Suprapubic skin (tissue), 4 donors: Measurements from ENCODE around the gene DKK3.

Source experiments
- CTCF ChIP-seq, 2 donors: fragments of 200-600 bp in 1 of 2; fragments of 450-650 bp in 1 of 2; sonication (generic) in 1 of 2; IDR thresholded peaks; one replicate each; pipeline ENCODE4 v1.5.1; 2016 to 2019; ENCODE audit warnings: antibody characterized with exemption in 2 of 2, mild to moderate bottlenecking in 1 of 2, moderate library complexity in 1 of 2
- EP300 ChIP-seq: sonication (generic); formaldehyde crosslinking; IDR thresholded peaks from one replicate; pipeline ENCODE4 v1.6.1; 2017; ENCODE audit warnings: antibody characterized with exemption
- POLR2AphosphoS5 ChIP-seq, 3 donors: sonication (generic); formaldehyde crosslinking; IDR thresholded peaks; one replicate each; pipeline ENCODE4 v1.6.1; 2017; ENCODE audit warnings: antibody characterized with exemption in 3 of 3

- TF ChIP-seq CTCF (IDR thresholded peaks at IDR 0.05) (no peak), POLR2AphosphoS5 (IDR thresholded peaks at IDR 0.05) (no peak), EP300 (no peak)
Observed at GRCh38 chr11:11969380-11970215, 38.8 kb downstream of the DKK3 start.
